B cell (primary cell): Measurements from ENCODE around the gene TMEM125. TPM values are rescaled to one million over a fixed set of nuclear protein-coding genes. Genes with fewer than 3 reads are reported as not detected.

Experiments used
- ATAC-seq: fragments of 200-7000 bp; cut with Tn5 transposase; one replicate; pipeline ENCODE4 v1.10.0; 2021; ENCODE audit warnings: low read depth, mild to moderate bottlenecking, moderate number of reproducible peaks, moderate library complexity
- CTCF ChIA-PET: fragments of 350-600 bp; sonication (Branson Sonifier 250); formaldehyde crosslinking; loops from one replicate; lab custom pipeline; 2021; ENCODE audit warnings: antibody characterized with exemption, inconsistent platforms; lab: Charles Lee
- POLR2A ChIA-PET: fragments of 350-600 bp; sonication (Branson Sonifier 250); formaldehyde crosslinking; loops from one replicate; lab custom pipeline; 2021; ENCODE audit warnings: antibody characterized with exemption; lab: Charles Lee
- DNase-seq: peaks from one replicate; pipeline ENCODE4 v3.0.0; 2013
- H2AFZ ChIP-seq: 2 replicates; pipeline ENCODE4 v1.6.1; 2012; ENCODE audit warnings: mild to moderate bottlenecking, low read depth, low read length; ENCODE audit not compliant: insufficient read depth, poor library complexity, severe bottlenecking
- H3K27ac ChIP-seq, 2 donors: 1 replicate in 1 of 2; 2 replicates in 1 of 2; pipeline ENCODE4 v1.5.1; 2012 to 2013; ENCODE audit warnings: low read length in 2 of 2, mild to moderate bottlenecking in 2 of 2, moderate library complexity in 1 of 2
- H3K27me3 ChIP-seq, 4 experiments: fragments of 200-600 bp in 1 of 4; sonication (generic) in 1 of 4; replicated peaks in 1 of 4; 1 replicate in 2 of 4; 2 replicates in 2 of 4; pipeline versions ENCODE4 v1.6.1 to v1.7.0; 2013 to 2016; ENCODE audit warnings: low read length in 3 of 4, mild to moderate bottlenecking in 2 of 4, mixed read lengths in 1 of 4, moderate library complexity in 1 of 4; ENCODE audit not compliant: insufficient read depth in 4 of 4, control insufficient read depth in 3 of 4; ENCODE audit errors: control extremely low read depth in 1 of 4
- H3K36me3 ChIP-seq, 2 experiments: replicated peaks in 1 of 2; 1 replicate in 1 of 2; 2 replicates in 1 of 2; pipeline versions ENCODE4 v1.6.1 to v1.7.1; 2013; ENCODE audit warnings: low read length in 1 of 2; ENCODE audit not compliant: insufficient read depth in 2 of 2, control insufficient read depth in 1 of 2; ENCODE audit errors: control extremely low read depth in 1 of 2, extremely low read depth in 1 of 2
- H3K4me1 ChIP-seq, 2 donors: fragments of 200-600 bp in 1 of 2; sonication (generic) in 1 of 2; 1 replicate in 1 of 2; 2 replicates in 1 of 2; pipeline versions ENCODE4 v1.5.1 to v1.6.1; 2013 to 2017; ENCODE audit warnings: low read length in 2 of 2; ENCODE audit not compliant: control insufficient read depth in 2 of 2, insufficient read depth in 2 of 2
- H3K4me2 ChIP-seq: replicated peaks from 2 replicates; pipeline ENCODE3; 2012; ENCODE audit warnings: mild to moderate bottlenecking, low read depth, low read length; ENCODE audit not compliant: poor library complexity, severe bottlenecking
- H3K4me3 ChIP-seq, 5 experiments: fragments of 200-600 bp in 1 of 5; sonication (generic) in 1 of 5; 1 replicate in 3 of 5; 2 replicates in 2 of 5; pipeline versions ENCODE4 v1.5.1 to v1.7.0; 2011 to 2016; ENCODE audit warnings: low read length in 4 of 5, mild to moderate bottlenecking in 4 of 5, low read depth in 2 of 5, control low read depth in 1 of 5, moderate library complexity in 1 of 5; ENCODE audit not compliant: insufficient read depth in 1 of 5; ENCODE audit errors: control extremely low read depth in 1 of 5, extremely low read depth in 1 of 5
- H3K79me2 ChIP-seq: fragments of 200-600 bp; sonication (generic); one replicate; pipeline ENCODE4 v1.6.0; 2016; ENCODE audit warnings: low read length; ENCODE audit not compliant: control insufficient read depth, insufficient read depth
- H3K9ac ChIP-seq: fragments of 200-600 bp; sonication (generic); 2 replicates; pipeline ENCODE4 v1.6.1; 2017; ENCODE audit warnings: mild to moderate bottlenecking, low read length, moderate library complexity
- H3K9me3 ChIP-seq, 3 donors: one replicate each; pipeline versions ENCODE4 v1.6.1 to v1.7.1; 2013; ENCODE audit warnings: low read length in 2 of 3; ENCODE audit not compliant: control insufficient read depth in 2 of 3, insufficient read depth in 1 of 3; ENCODE audit errors: control extremely low read depth in 1 of 3
- H4K20me1 ChIP-seq: 2 replicates; pipeline ENCODE4 v1.6.0; 2012; ENCODE audit warnings: mild to moderate bottlenecking, low read length; ENCODE audit not compliant: insufficient read depth, control insufficient read depth, poor library complexity, severe bottlenecking
- H3K27ac Mint-ChIP-seq: one replicate; pipeline ENCODE4 v1.8.0; 2021; ENCODE audit warnings: mixed read lengths
- H3K27me3 Mint-ChIP-seq: one replicate; pipeline ENCODE4 v1.8.0; 2021; ENCODE audit warnings: mixed read lengths
- H3K4me1 Mint-ChIP-seq: one replicate; pipeline ENCODE4 v1.8.0; 2021; ENCODE audit warnings: mixed read lengths
- H3K4me3 Mint-ChIP-seq: one replicate; pipeline ENCODE4 v1.8.0; 2021; ENCODE audit warnings: mixed read lengths
- H3K9me3 Mint-ChIP-seq: one replicate; pipeline ENCODE4 v1.8.0; 2022; ENCODE audit warnings: mixed read lengths; ENCODE audit not compliant: insufficient read depth
- EZH2 ChIP-seq: IDR thresholded peaks from 2 replicates; pipeline ENCODE4 v1.6.1; 2012; ENCODE audit warnings: borderline replicate concordance, low read depth, mild to moderate bottlenecking, moderate library complexity, low read length; ENCODE audit not compliant: insufficient read depth, poor library complexity, severe bottlenecking
- WGBS: methylation state at CpG from one replicate; pipeline ENCODE4 v1.1.5; 2013; ENCODE audit warnings: missing lambda C conversion rate; ENCODE audit not compliant: insufficient coverage; 5-methylcytosine and 5-hydroxymethylcytosine counted together
- intact Hi-C: fragments of 100-400 bp; cut with micrococcal nuclease; formaldehyde crosslinking; loops from one replicate; pipeline ENCODE4 v1.10.0; 2022
- polyA plus RNA-seq: library from polyadenylated mRNA; depleted of rRNA; stranded (reverse); fragments of >200 nt; gene quantifications from 2 replicates; pipeline ENCODE4 v1.2.3, GENCODE V29; 2012
- total RNA-seq, 2 donors: library from RNA; stranded (reverse); fragments of 120-200 nt in 1 of 2; gene quantifications; 1 replicate in 1 of 2; 2 replicates in 1 of 2; pipeline versions ENCODE4 v1.2.3 to v1.2.4, GENCODE V29; 2013 to 2022
- TF ChIP-seq, protein P1 (sequence below): fragments of 200-600 bp; IDR thresholded peaks from one replicate; pipeline ENCODE4 v1.8.0; 2022; ENCODE audit warnings: antibody characterized with exemption, mild to moderate bottlenecking

Gene TMEM125
- total and polyA plus RNA-seq, 2 donors (not counting 1 experiment from before 2014, with no cell fraction given) = not detected

DNA sequence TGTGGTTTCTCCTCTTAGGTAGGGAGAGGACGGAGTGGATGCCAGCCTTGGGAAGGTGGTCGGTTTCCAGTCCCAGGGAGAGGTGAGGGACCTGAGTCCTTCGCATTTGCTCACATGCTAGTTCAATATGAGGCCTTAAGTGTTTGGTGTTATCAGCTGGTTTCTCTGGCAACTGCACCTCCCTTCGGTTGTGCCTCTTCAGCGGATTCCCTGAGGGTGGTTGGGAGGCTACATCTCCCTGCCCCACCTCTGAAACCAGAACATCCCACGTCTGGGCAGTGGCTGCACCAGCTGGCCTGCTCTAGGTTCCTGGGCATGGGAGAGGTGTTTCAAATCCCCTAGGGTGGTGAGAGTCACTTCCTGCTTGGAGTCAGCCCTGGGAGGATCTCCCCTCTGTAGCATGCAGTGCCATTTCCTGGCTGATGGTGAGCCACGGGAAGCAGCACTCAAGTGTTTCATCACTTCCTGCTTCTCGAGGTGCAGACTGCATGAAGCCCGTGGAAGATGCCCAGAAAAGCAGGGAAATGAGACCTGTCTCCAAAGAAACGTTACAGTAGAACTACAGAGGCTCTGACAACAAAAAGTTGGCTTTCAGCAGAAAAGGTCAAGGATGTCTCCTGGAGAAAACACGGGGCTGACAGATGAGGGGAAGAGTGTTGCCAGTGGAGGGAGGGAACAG lies 4.5 kb downstream of the TMEM125 start:
- Mint-ChIP-seq H3K4me3 (no peak overlapping the region), H3K9me3 (no peaks in the 10 kb centered on the region), H3K4me1 (peaks cover 26% of the 10 kb centered on the region), H3K27ac (no peak overlapping the region), H3K27me3 (peaks cover 30% of the 10 kb centered on the region)
- Histone ChIP-seq H3K9ac (peak overlapping the region; percentile 5), H3K36me3 (no peaks in the 10 kb centered on the region), H3K4me3 (no peak overlapping the region), H3K79me2 (no peaks in the 10 kb centered on the region), H4K20me1 (no peaks in the 10 kb centered on the region), H3K4me1 (peaks cover 14 to 19% of the 10 kb centered on the region in 2 donors), H3K27ac (no peak overlapping the region), H3K27me3 (peaks cover 0 to 13% (median 4%) of the 10 kb centered on the region in 4 experiments), H3K4me2 (peak overlapping the region; percentile 23), H3K9me3 (peaks cover 0 to 4% (median 0%) of the 10 kb centered on the region in 3 donors), H2AFZ (peak overlapping the region; percentile 45)
- ATAC-seq = no peak
- WGBS = 35% methylated on average over 8 of the region's 11 CpGs
- intact Hi-C loops = no loop called here
- TF ChIP-seq, protein P1, sequence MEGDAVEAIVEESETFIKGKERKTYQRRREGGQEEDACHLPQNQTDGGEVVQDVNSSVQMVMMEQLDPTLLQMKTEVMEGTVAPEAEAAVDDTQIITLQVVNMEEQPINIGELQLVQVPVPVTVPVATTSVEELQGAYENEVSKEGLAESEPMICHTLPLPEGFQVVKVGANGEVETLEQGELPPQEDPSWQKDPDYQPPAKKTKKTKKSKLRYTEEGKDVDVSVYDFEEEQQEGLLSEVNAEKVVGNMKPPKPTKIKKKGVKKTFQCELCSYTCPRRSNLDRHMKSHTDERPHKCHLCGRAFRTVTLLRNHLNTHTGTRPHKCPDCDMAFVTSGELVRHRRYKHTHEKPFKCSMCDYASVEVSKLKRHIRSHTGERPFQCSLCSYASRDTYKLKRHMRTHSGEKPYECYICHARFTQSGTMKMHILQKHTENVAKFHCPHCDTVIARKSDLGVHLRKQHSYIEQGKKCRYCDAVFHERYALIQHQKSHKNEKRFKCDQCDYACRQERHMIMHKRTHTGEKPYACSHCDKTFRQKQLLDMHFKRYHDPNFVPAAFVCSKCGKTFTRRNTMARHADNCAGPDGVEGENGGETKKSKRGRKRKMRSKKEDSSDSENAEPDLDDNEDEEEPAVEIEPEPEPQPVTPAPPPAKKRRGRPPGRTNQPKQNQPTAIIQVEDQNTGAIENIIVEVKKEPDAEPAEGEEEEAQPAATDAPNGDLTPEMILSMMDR = no peak
- TF ChIP-seq EZH2 = no peak
- DNase-seq = no peak
- ChIA-PET POLR2A (no interaction called here), CTCF (no interaction called here)

DNA sequence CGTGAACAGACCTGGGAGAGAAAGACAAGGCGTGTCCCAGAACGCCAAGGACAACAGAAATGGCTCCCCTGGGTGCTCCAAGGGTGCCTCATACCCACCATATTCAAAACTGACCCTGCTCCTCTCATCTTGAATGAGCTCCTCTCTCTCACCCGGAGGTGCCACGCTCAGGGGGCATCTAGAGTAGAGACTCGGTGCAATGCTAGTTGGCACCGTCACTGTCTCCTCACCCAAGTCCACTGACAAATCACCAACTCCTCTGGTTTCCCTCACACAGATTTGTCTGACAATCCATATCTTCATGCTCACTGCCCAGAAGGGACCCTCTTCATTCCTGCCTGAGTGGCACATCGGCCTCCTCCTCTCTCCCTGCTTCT lies 5.0 kb downstream of the TMEM125 start:
- ChIA-PET CTCF (no interaction called here), POLR2A (no interaction called here)
- peak overlapping the region; percentile 5 for H3K9ac ChIP-seq
- H3K4me3 Mint-ChIP-seq = no peak overlapping the region
- H3K4me3 ChIP-seq = no peak overlapping the region
- peaks cover 27% of the 10 kb centered on the region for H3K27me3 Mint-ChIP-seq
- intact Hi-C loops = no loop called here
- no peaks in the 10 kb centered on the region for H3K79me2 ChIP-seq
- peaks cover 14 to 19% of the 10 kb centered on the region in 2 donors for H3K4me1 ChIP-seq
- no peaks in the 10 kb centered on the region for H3K36me3 ChIP-seq
- ATAC-seq (no peak), DNase-seq (no peak)
- WGBS = 89% methylated on average over 5 of the region's 8 CpGs
- no peak overlapping the region for H3K27ac Mint-ChIP-seq
- H4K20me1 ChIP-seq = no peaks in the 10 kb centered on the region
- TF ChIP-seq, protein P1 = no peak
- TF ChIP-seq EZH2 = no peak
- peaks cover 0 to 4% (median 0%) of the 10 kb centered on the region in 3 donors for H3K9me3 ChIP-seq
- peak overlapping the region; percentile 45 for H2AFZ ChIP-seq
- no peaks in the 10 kb centered on the region for H3K9me3 Mint-ChIP-seq
- no peak overlapping the region for H3K27ac ChIP-seq
- peaks cover 26% of the 10 kb centered on the region for H3K4me1 Mint-ChIP-seq
- no peak overlapping the region for H3K4me2 ChIP-seq
- H3K27me3 ChIP-seq = peaks cover 0 to 8% (median 4%) of the 10 kb centered on the region in 4 experiments
